Skin of body (tissue), 2 donors: ENCODE measurements around the gene SLC7A1. TPM values are rescaled to one million over a fixed set of nuclear protein-coding genes. Genes with fewer than 3 reads are reported as not detected.

Experiments used
- DNase-seq: peaks from one replicate; lab custom pipeline; 2025; lab: John Stamatoyannopoulos, UW
- total RNA-seq: library from RNA; depleted of rRNA; stranded (reverse); fragments of >200 nt; gene quantifications from one replicate; pipeline ENCODE4 v1.2.3, GENCODE V29; 2014

Gene SLC7A1
- total RNA-seq, 1 donor from 2014 or later: 19.6 TPM

DNA sequence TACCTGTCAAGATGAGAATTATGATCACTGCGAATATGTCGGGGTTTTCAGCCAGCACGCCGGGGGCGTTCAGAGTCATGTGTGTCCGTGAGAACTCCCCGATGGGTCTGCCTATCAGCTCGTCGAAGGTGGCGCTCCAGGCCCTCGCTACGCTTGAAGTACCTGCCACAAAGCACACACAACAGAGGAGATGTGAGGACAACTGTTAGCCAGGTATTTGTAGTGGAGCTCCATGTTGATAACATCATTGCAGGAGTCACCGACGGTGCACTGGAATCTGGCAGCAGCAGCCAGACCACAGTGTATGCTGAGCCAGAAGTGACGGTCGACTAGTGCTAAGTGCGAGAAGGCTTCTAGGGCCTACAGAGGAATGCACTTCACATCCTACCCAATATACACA lies 62.7 kb downstream of the SLC7A1 start:
- no peak for DNase-seq

DNA sequence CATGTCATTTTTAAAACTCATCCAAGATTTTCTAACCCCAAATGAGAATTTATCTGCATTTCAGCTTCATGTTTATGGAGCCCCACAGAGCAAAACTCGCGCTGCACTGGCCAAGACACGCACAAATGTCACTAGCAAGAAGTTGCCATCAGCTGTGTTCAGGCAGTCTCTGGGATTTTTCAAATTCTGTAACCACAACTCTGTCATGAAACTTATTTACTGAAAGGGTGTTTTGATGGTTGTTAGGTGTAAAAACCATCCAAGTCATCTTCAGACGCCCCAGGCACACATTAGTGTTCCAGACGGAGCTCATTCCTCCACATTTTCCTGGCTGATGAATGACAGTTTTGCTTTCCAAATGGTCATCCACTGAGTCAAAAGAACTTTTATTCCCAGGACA lies 63.4 kb downstream of the SLC7A1 start:
- peak; percentile 65 for DNase-seq

DNA sequence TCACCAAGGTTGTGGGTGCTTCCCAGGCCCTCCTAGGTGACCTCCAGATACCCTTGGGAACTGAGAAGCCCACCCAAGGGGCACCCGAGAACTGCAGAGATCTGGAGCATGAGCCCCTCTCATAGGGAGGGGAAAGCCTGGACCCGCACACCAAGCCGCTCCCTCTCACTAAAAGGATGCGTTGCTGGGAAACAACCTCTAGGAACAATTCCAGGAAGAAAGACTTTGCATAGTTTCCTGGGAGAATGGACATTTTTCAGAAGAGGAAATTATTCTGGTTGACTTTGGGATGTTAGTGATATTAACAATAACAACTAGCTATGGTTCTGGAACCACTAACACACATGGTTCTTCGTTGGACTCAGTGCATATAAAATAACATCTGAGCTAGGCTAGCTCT lies 64.6 kb downstream of the SLC7A1 start:
- no peak for DNase-seq

DNA sequence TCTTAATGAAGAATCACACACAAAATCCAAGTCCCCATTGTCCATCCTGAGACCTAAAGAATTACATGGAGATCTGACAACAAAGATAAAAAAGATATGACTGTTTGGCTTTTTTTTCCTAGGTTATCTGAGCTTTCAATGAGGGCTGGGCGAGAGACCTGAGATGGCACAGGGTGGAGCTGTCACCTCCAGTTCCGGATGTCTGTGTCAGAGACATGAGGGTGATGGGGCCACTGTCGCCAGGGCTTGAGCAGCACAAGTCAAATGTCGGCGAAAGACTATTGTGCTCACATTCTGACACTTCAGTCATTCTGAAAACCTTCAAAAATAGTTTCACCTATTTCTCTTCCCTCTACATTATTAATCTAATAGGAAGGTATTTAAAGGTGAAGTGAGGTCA lies 65.7 kb downstream of the SLC7A1 start:
- DNase-seq: no peak

DNA sequence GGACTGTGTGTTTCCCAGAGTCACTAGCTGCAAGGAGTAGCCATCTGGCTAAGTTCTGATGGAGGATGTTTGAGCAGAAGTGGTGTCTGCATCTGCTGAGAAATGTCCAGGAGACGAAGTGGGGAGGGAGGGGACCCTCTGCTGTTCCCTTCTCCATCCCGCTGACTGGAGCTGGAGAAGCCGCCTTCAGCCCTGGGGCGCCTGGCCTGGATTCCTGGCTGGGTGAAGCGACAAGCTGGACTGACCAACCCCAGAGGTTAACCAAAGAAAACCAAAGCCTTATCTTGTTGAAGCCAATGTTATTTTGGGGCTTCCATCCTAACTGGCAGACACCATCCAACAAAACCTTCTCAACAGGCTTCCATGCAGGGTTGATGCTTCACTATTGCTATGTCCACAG lies 67.6 kb downstream of the SLC7A1 start:
- DNase-seq: no peak

DNA sequence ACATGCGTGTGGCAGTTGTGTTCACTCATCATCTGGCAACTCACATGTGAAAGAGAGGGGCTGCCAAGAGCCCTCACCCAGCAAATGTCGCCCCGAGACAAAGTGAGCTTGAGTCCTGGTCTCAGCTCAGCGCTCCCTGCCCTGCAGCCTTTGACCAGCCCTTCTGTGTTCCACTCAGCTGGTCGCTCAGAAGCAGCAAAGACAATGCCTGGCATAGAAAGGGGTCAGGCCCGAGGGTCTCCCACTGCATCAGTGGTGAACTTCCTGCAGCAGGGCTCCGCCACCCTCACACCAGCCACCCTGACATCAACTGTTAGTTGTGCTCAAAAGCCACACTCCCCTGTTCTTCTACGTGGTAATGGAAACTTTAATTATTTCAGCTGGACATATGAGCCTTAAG lies 68.0 kb downstream of the SLC7A1 start:
- DNase-seq: no peak

DNA sequence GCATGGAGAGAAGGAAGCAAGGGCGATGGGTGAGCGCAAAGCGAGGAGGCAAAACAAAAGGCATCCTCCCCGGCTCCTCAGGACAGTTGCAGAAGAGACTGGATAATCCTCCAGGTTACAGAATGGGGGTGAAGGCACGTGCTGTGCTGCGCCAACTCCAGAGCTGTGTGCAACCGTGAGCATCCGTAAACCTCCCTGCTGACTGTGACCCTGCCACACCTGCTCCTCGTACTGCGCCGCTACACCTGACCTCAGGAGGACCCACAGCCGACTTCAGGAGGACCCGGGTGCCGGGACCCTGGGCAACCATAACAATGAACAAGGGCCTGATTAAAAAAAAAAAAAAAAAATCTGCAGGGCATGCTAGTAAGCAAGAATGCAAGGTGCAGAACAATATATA lies 68.7 kb downstream of the SLC7A1 start:
- DNase-seq: no peak

DNA sequence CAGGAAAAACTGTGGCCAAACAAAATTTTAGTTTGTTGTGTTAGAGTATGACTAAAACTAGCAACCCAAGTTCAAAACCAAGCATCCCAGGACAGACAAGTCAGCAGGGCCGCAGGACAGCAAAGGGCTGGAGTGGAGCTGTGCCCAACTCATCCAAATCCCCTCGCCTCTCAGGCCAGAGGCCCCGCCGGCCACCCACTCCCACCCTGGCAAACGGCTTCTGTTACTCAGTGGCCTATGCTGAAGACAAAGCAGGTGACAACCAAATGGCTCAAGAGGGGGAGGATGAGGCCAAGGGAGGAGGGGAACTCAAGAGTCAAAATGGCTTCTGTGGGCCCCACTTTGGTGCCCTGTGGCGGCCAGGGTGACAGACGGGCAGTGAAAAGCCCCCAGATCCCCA lies 69.7 kb downstream of the SLC7A1 start:
- DNase-seq: no peak

DNA sequence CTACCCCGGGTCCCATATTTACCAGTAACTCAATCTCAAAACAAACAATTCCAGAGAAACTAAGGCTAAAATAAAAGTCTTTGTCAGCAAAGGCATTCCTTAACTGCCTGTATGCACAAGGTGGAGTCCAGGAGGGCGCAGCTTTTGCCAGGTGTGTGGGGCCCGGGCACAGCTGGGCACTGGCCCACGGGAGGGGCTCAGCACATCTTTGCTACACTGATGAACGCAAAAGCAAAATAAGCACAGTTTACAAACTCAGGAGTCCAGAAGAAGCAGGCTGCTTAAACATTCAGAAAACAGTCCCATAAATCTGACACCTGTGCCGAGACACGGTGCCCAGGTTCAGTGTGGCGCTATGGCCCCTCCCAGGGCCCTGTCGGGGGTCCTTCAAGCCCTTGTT lies 70.8 kb downstream of the SLC7A1 start:
- DNase-seq: no peak

DNA sequence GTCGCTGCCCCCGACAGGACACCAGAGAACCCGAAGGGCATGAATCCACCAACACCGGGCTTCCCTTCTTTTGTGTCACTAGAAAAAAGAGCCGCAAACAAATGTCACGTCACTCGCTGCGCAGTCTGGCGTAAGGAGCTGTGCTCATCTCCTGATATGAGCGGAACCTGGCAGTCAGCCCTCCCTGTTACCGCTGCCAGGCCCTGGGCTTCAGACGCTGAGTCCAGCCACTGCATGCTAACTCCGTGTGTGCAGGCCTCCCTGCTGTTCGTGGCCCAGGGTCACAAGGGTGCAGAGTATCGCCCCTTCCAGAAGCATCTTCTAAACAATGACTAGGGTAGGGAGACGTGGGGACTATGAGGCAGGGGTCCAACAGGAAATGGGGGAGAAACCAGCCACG lies 71.3 kb downstream of the SLC7A1 start:
- no peak for DNase-seq

DNA sequence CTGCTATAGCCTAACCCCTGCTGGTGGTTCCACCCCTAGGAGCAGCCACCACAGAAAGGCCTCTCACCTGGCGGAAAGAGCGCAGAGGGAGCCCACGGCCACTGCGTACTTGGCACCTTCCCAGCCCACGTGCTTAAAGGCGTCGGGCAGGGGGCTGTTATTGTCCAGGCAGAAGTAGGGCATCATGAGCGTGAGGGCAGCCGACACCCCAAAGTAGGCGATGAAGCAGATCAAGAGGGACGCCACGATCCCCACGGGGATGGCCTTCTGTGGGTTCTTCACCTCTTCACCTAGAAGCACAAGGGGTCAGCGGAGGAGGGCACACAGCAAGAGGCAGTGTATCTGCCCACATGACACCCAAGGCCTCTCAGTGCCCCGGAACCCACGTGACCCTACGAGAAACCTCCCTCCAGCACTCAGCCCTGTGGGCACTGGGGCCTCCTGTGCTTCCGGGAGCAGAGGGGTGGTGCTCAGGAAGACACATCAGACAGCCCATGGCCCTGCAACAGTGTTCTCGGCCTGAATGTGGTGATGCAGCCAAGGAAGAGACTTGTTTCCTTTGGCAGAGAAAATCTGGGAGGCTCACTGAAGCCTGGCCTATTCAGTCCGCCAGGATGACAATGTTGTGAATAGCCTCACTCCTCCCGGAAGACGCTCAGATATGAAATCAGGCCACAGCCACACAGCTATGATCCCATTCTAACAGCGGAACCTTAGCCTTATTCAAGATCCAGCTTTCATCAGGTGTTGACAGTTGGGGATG lies 72.1 kb downstream of the SLC7A1 start:
- DNase-seq: peak; percentile 49

DNA sequence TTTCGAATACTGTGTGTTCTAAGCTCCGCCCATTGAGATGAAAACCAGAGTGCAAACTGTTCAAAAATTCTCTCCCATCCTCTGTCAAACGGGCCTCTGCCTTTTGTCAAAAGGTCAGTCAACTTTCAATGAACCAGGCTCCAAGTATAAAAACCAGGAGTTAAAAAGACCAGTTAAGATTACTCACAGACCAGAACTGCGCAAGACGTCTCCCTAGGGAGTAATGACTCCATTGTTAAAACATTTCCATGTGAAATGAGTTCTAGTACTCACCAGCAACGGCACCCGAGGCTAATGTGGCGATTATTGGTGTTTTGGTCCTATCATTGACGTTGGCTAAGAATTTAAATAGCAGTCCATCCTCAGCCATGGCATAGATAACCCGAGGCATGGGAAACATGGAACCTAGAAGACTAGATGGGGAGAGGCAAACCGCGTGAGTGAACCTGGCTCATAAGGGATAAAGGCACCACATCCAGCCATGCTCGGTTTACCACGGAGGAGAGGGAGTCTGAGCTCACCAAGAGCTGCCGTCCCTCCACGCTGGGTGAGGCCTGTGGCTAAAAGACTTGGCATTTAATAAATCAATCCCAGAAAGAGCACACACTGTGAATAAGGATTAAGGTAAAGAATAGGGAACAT lies 73.3 kb downstream of the SLC7A1 start:
- no peak for DNase-seq

DNA sequence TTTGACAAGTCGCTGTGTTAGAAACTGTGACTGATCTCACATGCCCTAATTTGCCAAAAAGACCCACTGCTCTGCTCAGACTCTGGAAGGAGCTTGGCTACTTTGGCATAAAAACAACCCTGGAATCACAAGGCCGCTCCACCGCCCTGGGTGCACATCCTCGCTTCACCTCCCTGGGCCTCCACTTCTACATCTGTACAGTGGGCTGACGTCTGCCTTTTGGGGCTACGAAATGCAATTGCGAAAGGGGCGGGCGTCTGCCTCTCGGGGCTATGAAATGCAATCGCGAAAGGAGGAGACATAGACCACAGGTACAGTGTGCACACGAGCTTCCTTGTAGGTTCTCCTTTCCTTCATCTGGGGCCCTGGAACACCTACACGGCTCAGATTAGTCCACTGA lies 74.2 kb downstream of the SLC7A1 start:
- no peak for DNase-seq

DNA sequence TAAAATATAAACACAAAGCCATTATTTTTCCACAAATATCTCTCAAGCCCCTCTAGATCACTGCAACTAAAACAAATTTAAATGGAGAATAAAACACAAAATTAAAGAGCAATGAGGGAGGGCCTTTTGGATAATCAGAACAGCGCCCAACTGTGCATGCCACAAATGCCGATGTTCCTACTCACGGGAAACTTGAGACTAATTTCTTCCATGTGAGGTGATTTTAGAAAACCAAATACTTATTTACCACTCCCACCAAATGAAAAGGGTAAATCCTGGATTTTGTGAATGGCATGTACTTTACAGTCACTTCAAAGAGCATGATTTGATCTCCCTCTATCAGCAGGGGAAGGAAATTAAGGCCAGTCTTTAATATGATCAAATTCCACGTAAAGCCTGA lies 74.8 kb downstream of the SLC7A1 start:
- peak; percentile 86 for DNase-seq

DNA sequence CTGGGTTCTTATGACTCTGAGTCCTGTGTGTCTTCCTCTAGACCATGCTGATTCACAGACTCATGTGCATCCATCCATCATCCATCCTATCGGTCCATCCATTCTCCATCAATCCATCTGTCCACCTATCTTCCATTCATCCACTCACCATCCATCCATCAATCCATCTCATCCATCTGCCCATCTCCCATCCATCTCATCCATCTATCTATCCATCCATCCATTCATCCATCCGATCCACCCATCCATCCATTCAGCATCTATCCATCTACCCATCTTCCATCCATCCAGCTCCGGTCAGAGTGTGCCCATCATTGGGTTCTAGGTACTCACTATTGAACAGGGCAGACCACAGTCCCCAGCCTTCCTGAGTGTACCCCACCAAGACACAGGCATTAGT lies 75.6 kb downstream of the SLC7A1 start:
- no peak for DNase-seq

DNA sequence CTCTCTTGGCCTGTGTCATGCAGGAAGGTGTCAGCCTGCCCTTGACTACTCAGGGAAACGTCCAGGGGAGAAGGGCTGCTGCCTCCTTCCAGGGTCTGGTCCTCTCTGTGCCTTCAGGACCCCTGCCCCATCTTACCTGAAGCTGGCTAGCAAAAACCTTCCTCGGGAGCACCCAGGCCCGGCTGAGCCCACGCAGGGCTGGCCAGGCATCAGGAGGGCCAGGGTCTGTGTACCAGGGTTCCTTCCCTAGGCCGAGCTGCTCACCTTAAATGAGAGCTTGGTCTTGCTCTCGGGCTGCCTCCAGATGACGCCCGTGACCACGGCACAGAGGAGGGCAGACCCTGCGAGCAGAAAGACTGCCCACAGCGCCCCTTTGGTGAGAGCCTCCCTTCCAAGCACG lies 78.6 kb downstream of the SLC7A1 start:
- DNase-seq: no peak

DNA sequence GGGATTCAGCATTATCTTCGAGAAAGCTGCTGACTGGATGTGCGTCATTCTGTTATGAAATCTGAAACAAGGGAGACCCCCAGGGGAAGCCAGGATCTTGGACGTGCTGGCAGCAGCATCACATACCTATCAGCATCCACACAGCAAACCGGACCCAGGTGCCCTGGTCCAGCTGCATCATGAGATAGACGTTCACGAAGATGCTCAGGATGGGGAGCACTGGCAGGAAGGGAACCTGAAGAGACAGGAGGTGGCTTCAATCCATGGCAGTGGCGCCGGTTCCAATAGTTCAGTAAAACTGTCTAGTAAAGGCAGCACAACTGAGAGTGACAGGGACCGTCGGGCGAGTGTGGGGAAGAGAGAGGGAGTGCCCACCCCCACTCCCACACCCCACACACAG lies 79.5 kb downstream of the SLC7A1 start:
- no peak for DNase-seq

DNA sequence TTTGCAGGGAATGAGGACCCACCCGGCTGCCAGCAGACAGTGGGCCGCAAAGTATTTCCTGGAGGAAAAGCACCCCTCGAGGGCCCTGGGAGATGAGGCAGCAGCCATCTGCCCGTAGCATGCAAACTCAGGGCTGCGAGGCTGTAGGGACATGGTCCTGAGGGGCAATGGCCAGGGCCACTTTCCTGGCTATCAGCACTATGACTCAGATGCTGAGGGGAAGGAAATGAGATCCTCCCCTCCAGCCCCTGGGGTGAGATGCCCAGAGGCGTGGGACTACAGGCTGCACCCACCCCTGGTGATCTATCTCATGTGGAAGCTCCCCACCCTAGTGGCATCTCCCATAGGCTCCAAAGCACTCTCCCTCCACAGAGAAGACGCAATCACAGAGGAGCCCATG lies 80.1 kb downstream of the SLC7A1 start:
- no peak for DNase-seq

DNA sequence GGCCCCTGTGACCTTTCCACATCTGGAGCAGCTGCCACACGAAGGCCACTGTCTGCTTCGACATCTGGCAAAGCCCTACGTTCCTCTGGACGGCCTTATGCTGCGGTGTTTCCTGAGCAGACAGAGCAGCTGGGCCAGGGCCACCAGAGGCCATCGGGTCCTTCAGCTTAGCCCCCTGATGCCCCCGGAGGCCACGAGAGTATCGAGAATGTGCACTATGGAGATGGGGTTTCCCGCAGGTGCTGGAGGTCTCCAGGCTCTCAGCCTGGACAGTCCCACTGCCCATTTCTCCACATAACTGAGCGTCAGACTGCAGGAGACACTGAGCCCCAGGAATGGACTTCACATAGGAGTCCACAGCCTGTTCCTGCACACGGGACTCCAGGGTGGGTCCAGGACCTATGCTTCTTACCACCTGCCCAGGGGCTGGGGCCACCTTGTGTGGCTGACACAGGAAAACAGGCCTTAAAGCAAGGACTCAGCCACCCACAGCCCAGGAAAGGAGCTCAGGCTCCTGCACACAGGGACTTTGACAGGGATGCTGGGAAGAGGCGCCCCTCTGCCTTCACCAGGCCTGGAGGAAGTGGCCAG lies 80.7 kb downstream of the SLC7A1 start:
- DNase-seq: no peak

DNA sequence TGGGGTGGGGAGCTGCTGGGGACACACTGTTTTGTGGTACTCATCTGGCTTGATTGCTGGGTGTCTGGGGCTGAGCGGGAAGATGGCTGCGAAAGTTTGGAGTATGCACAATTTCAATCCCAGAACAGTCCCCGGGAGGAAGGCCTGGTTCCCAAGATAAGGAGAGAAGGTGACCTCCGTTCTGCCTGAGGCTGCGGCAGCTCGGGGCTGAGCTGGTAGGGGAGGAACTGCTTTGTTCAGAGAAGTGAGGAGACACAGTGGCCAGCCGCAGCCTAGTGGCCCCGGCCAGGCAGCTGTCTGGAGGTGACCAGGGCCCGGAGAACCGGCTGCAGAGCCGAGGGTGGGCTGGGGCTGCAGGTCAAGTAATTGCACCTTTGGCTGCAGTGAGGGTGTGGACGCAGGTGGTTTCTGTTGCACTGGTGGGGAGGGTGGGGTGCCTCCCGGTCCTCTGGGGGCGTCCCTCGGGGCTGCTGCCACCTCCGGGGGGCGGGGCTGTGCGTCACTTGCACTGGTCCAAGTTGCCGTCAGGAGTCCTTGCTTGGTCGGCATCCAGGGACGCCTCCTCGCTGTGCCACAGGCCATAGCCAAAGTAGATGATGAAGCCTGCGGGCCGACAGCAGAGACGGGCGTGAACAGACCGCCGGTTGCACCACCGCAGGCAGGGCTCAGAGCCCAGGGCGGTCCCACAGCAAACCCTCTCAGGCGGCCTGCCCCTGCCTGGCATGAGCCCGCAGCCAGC lies 81.3 kb downstream of the SLC7A1 start:
- DNase-seq: no peak

DNA sequence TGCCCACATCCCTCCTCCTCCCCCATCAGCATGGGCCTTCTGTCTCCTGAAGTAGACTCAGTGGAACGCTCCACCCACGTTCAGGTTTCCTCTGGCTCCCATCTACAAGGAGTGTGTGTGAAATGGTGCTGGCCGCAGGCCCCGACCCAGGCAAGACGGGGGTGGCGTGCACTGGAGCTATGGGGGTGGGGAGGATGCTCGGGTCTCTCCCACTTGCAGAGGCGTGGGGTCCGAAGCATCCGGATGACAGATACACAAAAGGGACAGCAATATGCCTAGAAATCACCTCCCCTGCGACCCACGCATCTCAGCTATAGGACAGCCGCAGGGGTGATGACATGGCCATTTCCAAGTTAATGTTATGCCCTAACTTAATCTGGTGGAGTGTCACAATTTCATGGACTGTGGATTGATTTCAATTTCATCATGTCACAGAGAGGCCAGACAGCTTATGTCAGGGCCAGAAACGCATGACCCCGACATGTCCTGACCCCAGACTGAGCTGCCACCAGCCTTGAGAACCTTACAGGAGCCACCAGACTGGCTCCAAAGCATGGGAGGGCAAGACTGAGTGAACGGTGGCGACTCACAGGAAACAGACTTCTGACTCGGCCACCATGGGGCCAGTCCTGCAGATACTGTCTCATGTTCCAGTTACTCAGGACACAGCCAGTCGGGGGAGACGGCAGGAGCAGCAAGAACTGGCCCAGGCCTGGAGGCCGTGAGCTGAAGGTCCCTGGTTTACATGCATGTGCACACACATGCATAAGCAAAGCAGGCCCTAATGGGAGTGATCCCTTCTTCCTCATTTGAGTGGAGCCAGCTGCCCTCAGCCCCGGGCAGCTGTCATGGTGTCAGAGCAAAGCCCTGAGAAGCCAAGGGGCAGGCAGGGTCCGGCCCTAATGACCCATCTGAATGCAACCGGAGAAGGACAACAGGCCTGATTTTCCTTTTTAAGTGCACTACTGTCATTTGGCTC lies 82.2 kb downstream of the SLC7A1 start:
- no peak for DNase-seq
